GM19035 (cell line): ENCODE measurements around the gene TMPRSS9.

Experiments
- ATAC-seq: cut with Tn5 transposase; IDR thresholded peaks from one replicate; pipeline ENCODE4 v1.9.1; 2021; ENCODE audit not compliant: unreplicated experiment

The TMPRSS9 gene

GRCh38 chr19:2358548-2359173, 1.4 kb upstream of the TMPRSS9 start:
- ATAC-seq: no peak

- no peak for ATAC-seq
These were observed 768 bp downstream of the TMPRSS9 start for GRCh38 chr19:2360833-2361232.

GRCh38 chr19:2361246-2362045, 1.4 kb downstream of the TMPRSS9 start:
- no peak for ATAC-seq

GRCh38 chr19:2362046-2362969, 2.2 kb downstream of the TMPRSS9 start:
- ATAC-seq: no peak

- ATAC-seq: no peak
These were observed 2.9 kb downstream of the TMPRSS9 start for GRCh38 chr19:2362970-2363300.

GRCh38 chr19:2363419-2363818, 3.4 kb downstream of the TMPRSS9 start:
- no peak for ATAC-seq

GRCh38 chr19:2365201-2365970, 5.3 kb downstream of the TMPRSS9 start:
- ATAC-seq: no peak

GRCh38 chr19:2371656-2372055, 11.6 kb downstream of the TMPRSS9 start:
- ATAC-seq: no peak

- no peak for ATAC-seq
These were observed 12.1 kb downstream of the TMPRSS9 start for GRCh38 chr19:2372076-2372612.

- no peak for ATAC-seq
These were observed 14.7 kb downstream of the TMPRSS9 start for GRCh38 chr19:2374808-2375207.

- no peak for ATAC-seq
These were observed 15.5 kb downstream of the TMPRSS9 start for GRCh38 chr19:2375353-2376121.

- no peak for ATAC-seq
These were observed 16.9 kb downstream of the TMPRSS9 start for GRCh38 chr19:2376784-2377519.

GRCh38 chr19:2380567-2380966, 20.5 kb downstream of the TMPRSS9 start:
- ATAC-seq: no peak

- ATAC-seq: no peak
These were observed 21.2 kb downstream of the TMPRSS9 start for GRCh38 chr19:2381148-2381820.

GRCh38 chr19:2382530-2383222, 22.6 kb downstream of the TMPRSS9 start:
- no peak for ATAC-seq

GRCh38 chr19:2385053-2385721, 25.1 kb downstream of the TMPRSS9 start:
- ATAC-seq: no peak
